Mesenteric fat pad (tissue), 1 donor: ENCODE measurements around the gene SHD. TPM values are rescaled to one million over a fixed set of nuclear protein-coding genes. Genes with fewer than 3 reads are reported as not detected.
"Not testable (repeated sequence)": the region's sequence is repeated elsewhere in the genome, so short reads cannot be mapped to it uniquely, and the experiment has no call there.

Experiments used
- DNase-seq: peaks from one replicate; pipeline ENCODE4 v3.0.0-alpha.2; 2020; ENCODE audit warnings: low spot score
- total RNA-seq: library from RNA; stranded (reverse); fragmentation: NEBNext Ultra II Directional; extraction: Animal tissue kit (Norgen Biotek cat#: 25700); gene quantifications from one replicate; pipeline ENCODE4 v1.2.1, GENCODE V29; 2021
- donor health status: DM: yes; HTN: yes; CAD: no.

The SHD gene
- total RNA-seq, 1 donor from 2014 or later: not detected

GRCh38 chr19:4326215-4326836 lies 47.3 kb downstream of the SHD start:
- no peak for DNase-seq

- DNase-seq: no peak
Observed at GRCh38 chr19:4326837-4327251, 47.8 kb downstream of the SHD start.

GRCh38 chr19:4327252-4327876 lies 48.3 kb downstream of the SHD start:
- no peak for DNase-seq

GRCh38 chr19:4327877-4328242 lies 48.8 kb downstream of the SHD start:
- DNase-seq: no peak

DNA sequence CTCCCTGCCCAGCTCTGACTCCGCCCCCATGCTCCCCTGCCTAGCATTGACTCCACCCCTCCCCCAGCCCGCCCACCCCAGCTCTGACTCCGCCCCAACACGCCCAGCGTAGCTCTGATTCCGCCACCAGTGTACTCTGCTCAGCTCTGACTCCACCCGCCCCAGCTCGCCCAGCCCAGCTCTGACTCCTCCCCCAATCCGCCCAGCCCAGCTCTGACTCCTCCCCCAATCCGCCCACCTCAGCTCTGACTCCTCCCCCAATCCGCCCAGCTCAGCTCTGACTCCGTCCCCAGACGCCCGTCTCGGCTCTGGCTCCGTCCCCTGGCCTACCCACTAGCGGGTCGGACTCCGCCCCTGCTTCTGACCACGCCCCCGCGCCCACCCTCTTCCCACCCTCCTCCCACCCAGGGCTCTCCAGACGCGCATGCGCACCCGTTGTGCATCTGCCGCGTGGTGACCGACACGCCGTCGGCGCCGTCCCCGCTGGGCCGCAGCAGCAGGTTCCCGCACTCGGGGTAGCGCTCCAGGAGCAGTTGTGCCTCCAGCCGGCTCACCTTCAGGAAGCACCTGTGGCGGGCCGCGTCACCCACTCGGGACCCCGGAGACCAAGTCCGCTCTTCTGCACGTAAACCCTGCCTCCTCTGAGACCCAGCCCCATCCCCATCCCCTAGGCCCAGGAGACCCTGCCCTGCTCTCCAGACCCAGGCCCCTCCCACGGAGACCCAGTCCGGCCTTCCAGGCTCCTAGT lies 49.4 kb downstream of the SHD start:
- peak; percentile 97 for DNase-seq

GRCh38 chr19:4328991-4329681 lies 50.1 kb downstream of the SHD start:
- not testable (repeated sequence) for DNase-seq

DNA sequence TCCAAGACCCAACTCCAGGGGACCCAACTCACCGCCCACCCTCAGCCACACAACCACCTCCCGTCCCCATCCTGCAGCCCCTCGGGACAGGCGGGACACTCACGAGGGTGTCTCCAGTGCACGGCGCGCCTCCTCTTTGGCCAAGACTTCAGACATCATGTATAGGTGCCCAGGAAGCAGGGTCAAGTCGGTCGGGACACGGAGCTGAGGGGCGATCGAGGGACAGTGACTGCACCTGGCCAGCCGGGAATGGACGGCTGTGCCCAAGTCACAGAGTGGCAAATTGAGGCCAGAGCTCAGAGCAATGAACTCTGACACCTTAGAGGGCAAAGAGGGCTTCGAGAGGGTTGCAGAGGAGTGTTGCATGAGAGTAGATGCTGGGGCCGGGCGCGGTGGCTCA lies 50.8 kb downstream of the SHD start:
- no peak for DNase-seq

GRCh38 chr19:4334929-4335570 lies 56.0 kb downstream of the SHD start:
- DNase-seq: no peak

GRCh38 chr19:4337906-4338440 lies 58.9 kb downstream of the SHD start:
- no peak for DNase-seq

DNA sequence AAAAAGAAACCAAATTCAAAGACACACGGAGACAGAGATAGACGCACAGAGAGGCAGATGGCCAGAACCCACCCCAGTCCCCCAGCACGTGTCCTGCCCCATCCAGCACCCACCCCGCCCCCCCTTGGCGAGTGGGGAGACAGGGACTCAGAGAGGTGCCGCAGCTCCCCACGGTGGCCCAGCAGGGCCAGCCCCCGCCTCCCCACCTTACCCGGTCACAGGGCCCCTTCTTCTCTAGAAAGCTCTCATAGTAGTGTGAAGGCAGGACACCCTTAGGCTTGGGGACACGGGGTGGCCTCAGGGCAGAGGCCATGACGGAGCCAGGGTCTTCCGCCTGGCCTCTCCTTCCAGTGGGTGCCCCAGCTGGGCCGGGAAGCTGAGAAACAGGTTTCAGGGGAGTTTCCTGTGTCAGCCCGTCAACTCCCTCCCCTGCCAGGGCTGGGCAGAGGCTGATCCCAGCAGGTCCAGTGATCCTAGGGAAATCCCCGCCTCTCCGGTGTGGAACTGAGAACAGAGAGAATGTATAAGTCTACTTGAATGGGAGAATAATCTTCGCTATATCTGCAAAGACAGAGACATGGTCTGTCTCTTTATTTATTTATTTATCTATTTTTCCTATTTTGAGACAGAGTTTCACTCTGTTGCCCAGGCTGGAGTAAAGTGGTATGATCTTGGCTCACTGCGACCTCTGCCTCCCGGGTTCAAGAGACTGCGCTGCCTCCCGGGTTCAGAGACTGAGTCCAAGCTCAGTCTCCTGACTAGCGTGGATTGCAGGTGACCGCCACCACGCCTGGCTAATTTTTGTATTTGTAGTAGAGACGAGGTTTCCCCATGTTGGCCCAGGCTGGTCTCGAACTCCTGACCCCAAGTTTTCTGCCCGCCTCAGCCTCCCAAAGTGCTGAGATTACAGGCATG lies 59.6 kb downstream of the SHD start, which contains the start of gene STAP2:
Gene STAP2, minus strand, starts transcription at position 387 of the 915 bp plus-strand sequence. Its CDS starts 74 bp downstream, at position 313.
- no peak for DNase-seq

Other genes starting within 250 kb of the SHD start
- gene ZBTB7A, start 212.4 kb upstream of the SHD start, total RNA-seq: 51.2 TPM
- gene MAP2K2, start 155.1 kb upstream of the SHD start, total RNA-seq: 110 TPM
- gene CREB3L3, start 125.6 kb upstream of the SHD start, total RNA-seq: 1.00 TPM
- 20.7 TPM for gene SIRT6, start 96.7 kb upstream of the SHD start, total RNA-seq
- 1.4 TPM for gene ANKRD24, start 96.6 kb upstream of the SHD start, total RNA-seq
- 5.8 TPM for gene EBI3, start 49.7 kb upstream of the SHD start, total RNA-seq
- gene YJU2, start 32.2 kb upstream of the SHD start, total RNA-seq: 15.1 TPM
- 0.45 TPM for gene TMIGD2, start 23.1 kb downstream of the SHD start, total RNA-seq
- not detected for gene FSD1, start 25.3 kb downstream of the SHD start, total RNA-seq
- 3.0 TPM for gene STAP2, start 59.6 kb downstream of the SHD start, total RNA-seq
- gene MPND, start 64.3 kb downstream of the SHD start, total RNA-seq: 14.4 TPM
- 91.2 TPM for gene SH3GL1, start 121.3 kb downstream of the SHD start, total RNA-seq
- gene CHAF1A, start 123.4 kb downstream of the SHD start, total RNA-seq: 6.0 TPM
- gene UBXN6, start 178.5 kb downstream of the SHD start, total RNA-seq: 119 TPM
- 22.8 TPM for gene HDGFL2, start 193.0 kb downstream of the SHD start, total RNA-seq
- gene PLIN4, start 239.2 kb downstream of the SHD start, total RNA-seq: 2,078 TPM